Suprapubic skin (tissue), 4 donors: ENCODE measurements around the gene CDK8. TPM values are rescaled to one million over a fixed set of nuclear protein-coding genes. Genes with fewer than 3 reads are reported as not detected.

Experiments
- DNase-seq, 2 donors: peaks; one replicate each; pipeline ENCODE4 v3.0.0-alpha.2; 2019; ENCODE audit warnings: low spot score in 2 of 2
- H3K27ac ChIP-seq: fragments of 200-600 bp; sonication (generic); one replicate; pipeline ENCODE4 v1.5.1; 2019
- H3K27me3 ChIP-seq: fragments of 200-600 bp; sonication (generic); one replicate; pipeline ENCODE4 v1.5.1; 2019
- H3K36me3 ChIP-seq: fragments of 200-600 bp; sonication (generic); one replicate; pipeline ENCODE4 v1.5.1; 2019
- H3K4me1 ChIP-seq: fragments of 200-600 bp; sonication (generic); one replicate; pipeline ENCODE4 v1.5.1; 2019
- H3K4me3 ChIP-seq: fragments of 200-600 bp; sonication (generic); one replicate; pipeline ENCODE4 v1.5.1; 2019; ENCODE audit warnings: mild to moderate bottlenecking
- H3K9me3 ChIP-seq: fragments of 200-600 bp; sonication (generic); one replicate; pipeline ENCODE4 v1.5.1; 2019
- EP300 ChIP-seq: sonication (generic); formaldehyde crosslinking; IDR thresholded peaks from one replicate; pipeline ENCODE4 v1.6.1; 2017; ENCODE audit warnings: antibody characterized with exemption
- POLR2A ChIP-seq, 2 donors: fragments of 450-650 bp; IDR thresholded peaks; one replicate each; pipeline ENCODE4 v1.6.1; 2017; ENCODE audit warnings: antibody characterized with exemption in 2 of 2, mild to moderate bottlenecking in 2 of 2, moderate library complexity in 2 of 2
- POLR2AphosphoS5 ChIP-seq, 3 donors: sonication (generic); formaldehyde crosslinking; IDR thresholded peaks; one replicate each; pipeline ENCODE4 v1.6.1; 2017; ENCODE audit warnings: antibody characterized with exemption in 3 of 3
- WGBS: methylation state at CpG from one replicate; pipeline ENCODE4 v1.1.5; 2018; 5-methylcytosine and 5-hydroxymethylcytosine counted together
- total RNA-seq, 4 donors: library from RNA; depleted of rRNA; stranded (reverse); fragments of >200 nt; gene quantifications; one replicate each; pipeline ENCODE4 v1.1.0, GENCODE V29; 2016
- TF ChIP-seq, protein P1 (sequence below), 2 donors: fragments of 200-600 bp in 1 of 2; fragments of 450-650 bp in 1 of 2; sonication (generic) in 1 of 2; IDR thresholded peaks; one replicate each; pipeline ENCODE4 v1.5.1; 2016 to 2019; ENCODE audit warnings: antibody characterized with exemption in 2 of 2, mild to moderate bottlenecking in 1 of 2, moderate library complexity in 1 of 2

Gene CDK8
- total RNA-seq, 4 donors from 2014 or later: 9.8 to 13.3 (median 12.5) TPM

DNA sequence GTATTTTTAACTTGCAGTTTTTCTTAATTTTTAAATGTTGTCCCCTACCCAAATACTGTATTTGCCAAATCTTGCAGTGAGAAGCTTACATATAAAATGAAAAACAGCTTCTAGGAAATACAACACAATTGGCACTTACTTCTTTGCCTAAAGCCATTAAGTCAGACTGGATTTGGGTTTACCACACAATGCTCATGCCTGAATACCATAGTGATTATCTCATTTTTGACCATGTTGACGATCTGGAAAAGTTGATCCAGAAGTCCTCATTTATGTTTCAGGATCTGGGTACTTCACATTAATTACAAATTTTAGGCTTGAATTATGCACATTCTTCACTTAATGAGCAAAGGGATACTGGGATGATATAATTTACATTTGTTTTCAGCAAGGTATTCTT, 34.2 kb upstream of the CDK8 start:
- DNase-seq: no peak
- H3K36me3 ChIP-seq: peaks cover 47% of the 10 kb centered on the region
- TF ChIP-seq POLR2AphosphoS5 (IDR thresholded peaks at IDR 0.05): no peak
- TF ChIP-seq EP300: no peak
- TF ChIP-seq, protein P1, sequence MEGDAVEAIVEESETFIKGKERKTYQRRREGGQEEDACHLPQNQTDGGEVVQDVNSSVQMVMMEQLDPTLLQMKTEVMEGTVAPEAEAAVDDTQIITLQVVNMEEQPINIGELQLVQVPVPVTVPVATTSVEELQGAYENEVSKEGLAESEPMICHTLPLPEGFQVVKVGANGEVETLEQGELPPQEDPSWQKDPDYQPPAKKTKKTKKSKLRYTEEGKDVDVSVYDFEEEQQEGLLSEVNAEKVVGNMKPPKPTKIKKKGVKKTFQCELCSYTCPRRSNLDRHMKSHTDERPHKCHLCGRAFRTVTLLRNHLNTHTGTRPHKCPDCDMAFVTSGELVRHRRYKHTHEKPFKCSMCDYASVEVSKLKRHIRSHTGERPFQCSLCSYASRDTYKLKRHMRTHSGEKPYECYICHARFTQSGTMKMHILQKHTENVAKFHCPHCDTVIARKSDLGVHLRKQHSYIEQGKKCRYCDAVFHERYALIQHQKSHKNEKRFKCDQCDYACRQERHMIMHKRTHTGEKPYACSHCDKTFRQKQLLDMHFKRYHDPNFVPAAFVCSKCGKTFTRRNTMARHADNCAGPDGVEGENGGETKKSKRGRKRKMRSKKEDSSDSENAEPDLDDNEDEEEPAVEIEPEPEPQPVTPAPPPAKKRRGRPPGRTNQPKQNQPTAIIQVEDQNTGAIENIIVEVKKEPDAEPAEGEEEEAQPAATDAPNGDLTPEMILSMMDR (IDR thresholded peaks at IDR 0.05): no peak
- TF ChIP-seq POLR2A (IDR thresholded peaks at IDR 0.05): no peak

DNA sequence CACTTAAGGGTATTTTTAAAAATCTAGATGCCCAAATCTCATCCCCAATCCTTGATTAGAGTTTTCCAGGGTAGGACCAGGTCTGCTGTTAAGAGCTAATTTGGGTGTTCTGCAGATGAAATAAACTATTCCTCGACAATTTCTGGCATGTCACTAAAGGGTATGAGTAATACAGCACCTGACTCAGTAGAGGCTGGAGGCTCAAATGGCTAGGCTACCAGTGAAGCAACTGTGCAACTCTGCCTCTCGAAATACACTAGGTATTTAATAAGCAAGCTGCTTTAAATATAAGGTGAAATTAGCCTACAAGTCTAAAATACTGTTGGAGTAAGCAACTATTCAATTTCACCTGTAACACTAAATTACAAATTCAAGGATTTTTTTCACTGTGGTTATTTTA, 33.4 kb upstream of the CDK8 start:
- Histone ChIP-seq H3K4me3 (peak overlapping the region; percentile 97), H3K27ac (no peak overlapping the region), H3K9me3 (no peaks in the 10 kb centered on the region), H3K27me3 (no peaks in the 10 kb centered on the region), H3K4me1 (peaks cover 28% of the 10 kb centered on the region), H3K36me3 (peaks cover 39% of the 10 kb centered on the region)
- 52% methylated on average over 2 of the region's 2 CpGs for WGBS
- TF ChIP-seq POLR2AphosphoS5 (IDR thresholded peaks at IDR 0.05): no peak
- TF ChIP-seq, protein P1 (IDR thresholded peaks at IDR 0.05): no peak
- no peak for TF ChIP-seq EP300
- TF ChIP-seq POLR2A (IDR thresholded peaks at IDR 0.05): no peak
- DNase-seq: no peak

More for the DNA sequence above, 34.2 kb upstream of the CDK8 start:
- Histone ChIP-seq H3K9me3 (no peaks in the 10 kb centered on the region), H3K4me3 (no peak overlapping the region), H3K27me3 (no peaks in the 10 kb centered on the region), H3K27ac (no peak overlapping the region), H3K4me1 (peaks cover 28% of the 10 kb centered on the region)
- 48% methylated on average over 1 of the region's 1 CpG for WGBS

DNA sequence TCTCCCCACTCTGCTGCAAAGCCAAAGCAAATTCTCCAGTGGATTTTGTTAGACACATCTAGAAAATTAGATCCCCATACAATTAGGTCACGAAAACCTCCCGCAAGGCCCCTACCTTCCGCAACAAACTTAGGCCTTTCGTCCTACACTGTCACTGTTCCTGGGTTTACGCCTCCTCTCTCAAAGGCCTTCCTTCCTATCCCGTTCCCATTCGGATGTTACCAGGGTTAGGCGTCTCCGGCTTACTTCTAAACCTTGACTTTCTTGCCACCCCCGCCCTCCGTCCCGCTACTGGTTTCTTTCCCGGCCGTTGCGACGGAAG, 32.6 kb upstream of the CDK8 start:
- no peak for DNase-seq
- Histone ChIP-seq H3K4me3 (peak overlapping the region; percentile 97), H3K27me3 (no peaks in the 10 kb centered on the region), H3K9me3 (no peaks in the 10 kb centered on the region), H3K27ac (peak overlapping the region; percentile 99), H3K36me3 (peaks cover 31% of the 10 kb centered on the region), H3K4me1 (peaks cover 28% of the 10 kb centered on the region)
- TF ChIP-seq POLR2AphosphoS5 (IDR thresholded peaks at IDR 0.05) (peak in 1 of 3 donors; percentile 7), POLR2A (IDR thresholded peaks at IDR 0.05) (no peak)
- WGBS: 0% methylated on average over 16 of the region's 16 CpGs

DNA sequence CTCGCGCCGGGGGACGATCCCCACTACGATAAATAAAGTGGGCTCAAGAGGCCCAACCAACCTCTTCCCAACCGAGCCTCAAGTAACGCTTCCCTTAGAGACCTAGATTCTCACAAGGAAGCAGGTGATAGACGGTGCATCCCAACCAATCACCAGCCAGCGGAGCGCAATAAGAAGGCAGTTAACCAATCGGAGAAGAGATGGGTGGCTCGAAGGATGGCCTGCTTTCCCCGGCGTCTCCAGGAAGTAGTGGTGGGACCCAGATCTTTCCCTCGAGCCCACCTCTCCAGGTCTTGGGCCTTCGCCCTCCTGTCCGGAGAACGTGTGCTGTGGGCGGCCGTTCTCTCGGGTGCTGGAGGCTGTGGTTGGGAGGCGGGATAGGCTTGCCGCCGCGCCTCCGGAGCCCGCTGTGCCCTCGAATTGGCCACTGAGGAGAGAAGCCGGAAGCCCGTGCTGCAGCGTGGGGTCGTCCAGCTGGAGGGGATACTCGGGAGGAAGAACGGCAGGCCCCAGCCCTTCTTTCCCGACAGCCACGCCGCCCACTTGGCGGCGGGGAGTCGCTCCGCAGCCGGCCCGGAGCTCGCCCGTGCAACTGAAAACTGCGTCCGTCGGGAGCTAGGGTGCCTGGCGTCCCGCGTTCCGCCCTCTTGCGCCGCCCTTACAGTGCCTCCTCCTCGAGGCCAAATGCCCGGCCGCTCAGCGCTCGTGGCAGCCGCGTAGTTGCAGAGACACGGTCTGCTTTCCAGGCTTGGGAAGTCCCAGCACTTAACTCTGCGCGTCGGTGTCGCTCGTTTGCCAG, 32.0 kb upstream of the CDK8 start, which contains the start of gene RNF6:
Gene RNF6 (minus strand): TSS at position 594 of the 799 bp plus-strand sequence. CDS start 2,665 bp downstream, outside the sequence.
- Histone ChIP-seq H3K27me3 (no peaks in the 10 kb centered on the region), H3K9me3 (no peaks in the 10 kb centered on the region), H3K4me1 (peaks cover 28% of the 10 kb centered on the region), H3K36me3 (peaks cover 25% of the 10 kb centered on the region), H3K4me3 (peak within 1 kb of the TSS; percentile 97), H3K27ac (peak within 1 kb of the TSS; percentile 99)
- WGBS: under 1% methylated on average over 19 of the region's 67 CpGs
- TF ChIP-seq, protein P1 (IDR thresholded peaks at IDR 0.05): no peak
- TF ChIP-seq POLR2A (IDR thresholded peaks at IDR 0.05) (peak in 1 of 2 donors; percentile 47), EP300 (no peak), POLR2AphosphoS5 (IDR thresholded peaks at IDR 0.05) (peak in 2 of 3 donors; percentile 55 to 96)
- DNase-seq: peak; percentile 96 to 97

DNA sequence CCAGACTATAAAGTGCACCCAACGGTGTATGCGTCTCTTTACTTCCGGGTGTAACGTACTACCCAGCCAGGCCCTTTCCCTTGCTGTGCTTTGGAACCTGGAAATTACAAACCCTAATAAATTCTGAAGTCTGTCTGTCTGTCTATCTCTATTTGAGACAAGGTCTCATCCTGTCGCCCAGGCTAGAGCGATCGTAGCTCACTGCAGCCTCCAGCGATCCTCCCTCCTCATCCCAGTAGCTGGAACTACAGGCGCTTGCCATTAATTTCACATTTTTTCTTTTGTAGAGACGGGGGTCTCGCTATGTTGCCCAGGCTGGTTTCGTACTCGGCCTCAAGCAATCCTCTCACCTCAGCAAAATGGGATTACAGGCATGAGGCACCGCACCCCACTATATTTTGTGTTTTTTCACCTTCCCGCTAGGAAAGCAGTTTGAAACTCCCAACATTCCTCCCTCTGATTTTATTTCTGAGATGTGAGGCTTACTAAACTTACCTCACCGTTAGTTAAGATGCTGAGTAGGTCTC, 31.3 kb upstream of the CDK8 start:
- H3K27ac ChIP-seq: peak overlapping the region; percentile 99
- H3K4me1 ChIP-seq: peaks cover 28% of the 10 kb centered on the region
- H3K27me3 ChIP-seq: no peaks in the 10 kb centered on the region
- TF ChIP-seq EP300 (no peak), POLR2AphosphoS5 (IDR thresholded peaks at IDR 0.05) (no peak), POLR2A (IDR thresholded peaks at IDR 0.05) (no peak)
- TF ChIP-seq, protein P1 (IDR thresholded peaks at IDR 0.05): no peak
- peak overlapping the region; percentile 97 for H3K4me3 ChIP-seq
- no peak for DNase-seq
- no peaks in the 10 kb centered on the region for H3K9me3 ChIP-seq
- peaks cover 19% of the 10 kb centered on the region for H3K36me3 ChIP-seq
- WGBS: 19% methylated on average over 16 of the region's 16 CpGs
